Measurements from ENCODE around the gene NFIA. TPM values are rescaled to one million over a fixed set of nuclear protein-coding genes. Genes with fewer than 3 reads are reported as not detected.

The NFIA gene
- total and polyA plus RNA-seq, 7 donors = 4.0 to 42.7 (median 30.6) TPM

GRCh38 chr1:61434276-61434675 is 351.9 kb downstream of the NFIA start:
- no peak for TF ChIP-seq CTCF (IDR thresholded peaks at IDR 0.05)
- ATAC-seq (peak in 1 of 4 donors; percentile 34), DNase-seq (no peak)
- Histone ChIP-seq H3K36me3 (ENCODE audit: insufficient read depth in 1 of 2, low read depth in 1 of 2) (no peaks in the 10 kb centered on the region), H3K4me1 (peaks cover 4% of the 10 kb centered on the region), H3K27me3 (ENCODE audit: insufficient read depth in 3 of 3, low read length in 2 of 3) (no peaks in the 10 kb centered on the region), H3K9me3 (no peaks in the 10 kb centered on the region), H3K27ac (no peak overlapping the region), H3K4me3 (no peak overlapping the region)
- intact Hi-C loops (cut with DNase I) = no loop called here
- 78 to 87% (median 79%) methylated on average over 5 of the region's 5 CpGs for WGBS, 3 donors

- no peak overlapping the region for H3K27ac ChIP-seq
Measured at GRCh38 chr1:61435226-61435625, 352.9 kb downstream of the NFIA start.

GRCh38 chr1:61436016-61436415 is 353.7 kb downstream of the NFIA start:
- H3K4me3 ChIP-seq = no peak overlapping the region
- no peak for DNase-seq
- no peaks in the 10 kb centered on the region for H3K36me3 ChIP-seq (ENCODE audit: insufficient read depth in 1 of 2, low read depth in 1 of 2)
- peak in 3 of 4 donors; percentile 30 to 48 (median 35) for ATAC-seq
- H3K9me3 ChIP-seq = no peaks in the 10 kb centered on the region
- peaks cover 4% of the 10 kb centered on the region for H3K4me1 ChIP-seq
- intact Hi-C loops (cut with DNase I) = loop anchor here in 1 of 2 donors (5.0 kb wide), 1 partner anchor 34 kb away; no protein-coding TSS in a partner anchor
- no peaks in the 10 kb centered on the region for H3K27me3 ChIP-seq (ENCODE audit: insufficient read depth in 3 of 3, low read length in 2 of 3)
- H3K27ac ChIP-seq = no peak overlapping the region
- peak; percentile 8 for TF ChIP-seq CTCF (IDR thresholded peaks at IDR 0.05)
- 51 to 66% (median 54%) methylated on average over 3 of the region's 3 CpGs for WGBS, 3 donors

More at GRCh38 chr1:61435226-61435625, 352.9 kb downstream of the NFIA start:
- H3K27me3 ChIP-seq (ENCODE audit: insufficient read depth in 3 of 3, low read length in 2 of 3) = no peaks in the 10 kb centered on the region
- TF ChIP-seq CTCF (IDR thresholded peaks at IDR 0.05) = no peak
- H3K4me3 ChIP-seq = no peak overlapping the region
- 59 to 64% (median 63%) methylated on average over 5 of the region's 5 CpGs for WGBS, 3 donors
- intact Hi-C loops (cut with DNase I) = loop anchor here in 1 of 2 donors (5.0 kb wide), 1 partner anchor 33 kb away; no protein-coding TSS in a partner anchor
- DNase-seq = no peak
- peak in 1 of 4 donors; percentile 21 for ATAC-seq
- no peaks in the 10 kb centered on the region for H3K9me3 ChIP-seq
- H3K4me1 ChIP-seq = peaks cover 4% of the 10 kb centered on the region
- no peaks in the 10 kb centered on the region for H3K36me3 ChIP-seq (ENCODE audit: insufficient read depth in 1 of 2, low read depth in 1 of 2)

GRCh38 chr1:61436491-61437120 is 354.2 kb downstream of the NFIA start:
- Histone ChIP-seq H3K4me3 (no peak overlapping the region), H3K27me3 (ENCODE audit: insufficient read depth in 3 of 3, low read length in 2 of 3) (no peaks in the 10 kb centered on the region), H3K36me3 (ENCODE audit: insufficient read depth in 1 of 2, low read depth in 1 of 2) (no peaks in the 10 kb centered on the region), H3K27ac (peak overlapping the region; percentile 15), H3K4me1 (peaks cover 4% of the 10 kb centered on the region), H3K9me3 (no peaks in the 10 kb centered on the region)
- peak in 3 of 4 donors; percentile 53 to 79 (median 72) for ATAC-seq
- 56 to 70% (median 67%) methylated on average over 5 of the region's 5 CpGs for WGBS, 3 donors
- intact Hi-C loops (cut with DNase I) = loop anchor here in 1 of 2 donors (5.0 kb wide), 1 partner anchor 34 kb away; no protein-coding TSS in a partner anchor
- no peak for TF ChIP-seq CTCF (IDR thresholded peaks at IDR 0.05)
- DNase-seq = no peak

Data from psoas muscle (tissue), 8 donors.